ENCODE results near the gene ADPRS. TPM values are rescaled to one million over a fixed set of nuclear protein-coding genes. Genes with fewer than 3 reads are reported as not detected.

ADPRS gene
- total and polyA plus RNA-seq, 9 of the 15 experiments (the other 6 are each of a cell fraction or from before 2014, with no cell fraction given), result 5.9 to 40.0 (median 27.4) TPM

DNA sequence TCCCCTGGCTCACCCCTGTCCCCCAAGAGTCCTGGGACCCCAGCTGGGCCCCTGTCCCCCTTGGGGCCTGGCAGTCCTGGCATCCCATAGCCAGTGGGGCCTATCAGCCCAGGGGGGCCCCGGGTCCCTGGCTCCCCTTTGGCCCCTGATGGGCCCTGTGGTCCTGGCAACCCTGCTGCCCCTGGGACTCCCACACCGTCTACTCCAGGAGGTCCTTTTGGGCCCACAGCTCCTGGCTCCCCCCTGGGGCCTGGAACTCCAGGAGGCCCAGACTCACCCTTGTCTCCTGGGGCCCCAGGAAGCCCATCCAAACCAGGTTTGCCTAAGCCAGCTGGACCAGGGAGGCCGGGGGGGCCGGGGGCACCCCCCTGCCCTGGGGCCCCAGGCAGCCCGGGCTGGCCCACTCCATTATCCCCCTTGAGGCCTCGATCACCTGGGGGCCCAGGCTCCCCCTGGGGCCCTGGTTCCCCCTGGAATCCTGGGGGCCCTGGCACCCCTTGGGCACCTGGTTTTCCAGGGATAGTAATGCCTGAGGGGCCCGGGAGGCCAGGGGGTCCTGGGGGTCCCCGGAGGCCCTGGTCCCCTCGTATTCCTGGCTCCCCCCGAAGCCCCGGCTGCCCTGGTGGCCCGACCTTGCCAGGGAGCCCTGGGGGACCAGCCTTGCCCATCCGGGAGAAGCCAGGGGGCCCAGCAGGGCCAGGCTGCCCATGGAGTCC, 10.1 kb downstream of the ADPRS start:
- Histone ChIP-seq H3K4me2 (ENCODE audit: insufficient read depth, low read length) (no peak overlapping the region), H4K20me1 (replicated peaks; ENCODE audit: control insufficient read depth, insufficient read depth, low read length) (no peaks in the 10 kb centered on the region), H2AFZ (ENCODE audit: low read depth, low read length) (no peak overlapping the region), H3K79me2 (ENCODE audit: control insufficient read depth, insufficient read depth, low read length) (no peaks in the 10 kb centered on the region), H3K9ac (ENCODE audit: insufficient read depth in 1 of 2, low read depth in 2 of 2, low read length in 2 of 2) (peak overlapping the region in 1 of 2 experiments; percentile 6; a peak in 1 of 4 replicates), H3K4me1 (replicated peaks in 1 of 2; ENCODE audit: control insufficient read depth in 2 of 2, insufficient read depth in 2 of 2, low read length in 2 of 2) (peaks cover 0 to 36% of the 10 kb centered on the region in 2 experiments; a peak in 3 of 5 replicates), H3K36me3 (ENCODE audit: control insufficient read depth, insufficient read depth, low read length) (peaks cover 24% of the 10 kb centered on the region; the same call in 2 of the 3 replicates), H3K27ac (ENCODE audit: extremely low read depth, low read depth, low read length) (no peak overlapping the region), H3K9me3 (replicated peaks; ENCODE audit: control insufficient read depth, insufficient read depth, low read depth, low read length) (no peaks in the 10 kb centered on the region), H3K27me3 (ENCODE audit: control insufficient read depth in 2 of 2, insufficient read depth in 2 of 2, low read length in 2 of 2) (no peaks in the 10 kb centered on the region), H3K9me1 (ENCODE audit: control insufficient read depth, insufficient read depth, low read length) (peaks cover 4% of the 10 kb centered on the region), H3K4me3 (no peak overlapping the region)
- POLR2A ChIA-PET, result interaction anchor here (0.6 to 0.7 kb wide), 2 partner anchors 43 to 89 kb away, joined by 3 read pairs; no protein-coding TSS in a partner anchor
- BruUV-seq (replicated peaks), result no TSS peak
- 57% methylated on average over 12 of the region's 13 CpGs for WGBS (ENCODE audit: insufficient coverage, low coverage, missing lambda C conversion rate)
- FAIRE-seq, result no peak
- TF ChIP-seq ZNF785 (CRISPR knock-in tag; IDR thresholded peaks at IDR 0.05) (no peak), GTF2E2 (tag; IDR thresholded peaks at IDR 0.05) (no peak), HNRNPLL (IDR thresholded peaks at IDR 0.05; ENCODE audit: low read depth, low read length, poor library complexity, severe bottlenecking) (no peak), PCBP1 (IDR thresholded peaks at IDR 0.05; ENCODE audit: low read depth, low read length, poor library complexity, severe bottlenecking) (peak; percentile 25), ZNF696 (CRISPR knock-in tag; conservative IDR thresholded peaks at IDR 0.05) (no peak)
- no peak for ATAC-seq
- DNase-seq (ENCODE audit: extremely low read depth in 1 of 4, low spot score in 3 of 4), result no peak
- CTCF ChIA-PET (ENCODE audit: low intra/inter-chr PET ratio), result interaction anchor here (0.6 to 5.7 kb wide), 16 partner anchors 9 to 955 kb away, joined by 3 to 116 read pairs (median 6); partner anchors contain the start of genes ADPRS, MAP7D1 and TRAPPC3
- in situ Hi-C loops (cut with MboI) (no loop called here), intact Hi-C loops (cut with micrococcal nuclease) (no loop called here)
